B cell (primary cell): ENCODE measurements around the gene CEP131.

Source experiments
- CTCF ChIP-seq: fragments of 200-600 bp; IDR thresholded peaks from one replicate; pipeline ENCODE4 v1.8.0; 2022; ENCODE audit warnings: antibody characterized with exemption, mild to moderate bottlenecking
- EZH2 ChIP-seq: IDR thresholded peaks from 2 replicates; pipeline ENCODE4 v1.6.1; 2012; ENCODE audit warnings: borderline replicate concordance, low read depth, mild to moderate bottlenecking, moderate library complexity, low read length; ENCODE audit not compliant: insufficient read depth, poor library complexity, severe bottlenecking

- TF ChIP-seq CTCF = no peak
- no peak for TF ChIP-seq EZH2
Observed at GRCh38 chr17:81193470-81194224, 29.1 kb downstream of the CEP131 start.
